ENCODE measurements around the gene RRBP1.

The RRBP1 gene

DNA sequence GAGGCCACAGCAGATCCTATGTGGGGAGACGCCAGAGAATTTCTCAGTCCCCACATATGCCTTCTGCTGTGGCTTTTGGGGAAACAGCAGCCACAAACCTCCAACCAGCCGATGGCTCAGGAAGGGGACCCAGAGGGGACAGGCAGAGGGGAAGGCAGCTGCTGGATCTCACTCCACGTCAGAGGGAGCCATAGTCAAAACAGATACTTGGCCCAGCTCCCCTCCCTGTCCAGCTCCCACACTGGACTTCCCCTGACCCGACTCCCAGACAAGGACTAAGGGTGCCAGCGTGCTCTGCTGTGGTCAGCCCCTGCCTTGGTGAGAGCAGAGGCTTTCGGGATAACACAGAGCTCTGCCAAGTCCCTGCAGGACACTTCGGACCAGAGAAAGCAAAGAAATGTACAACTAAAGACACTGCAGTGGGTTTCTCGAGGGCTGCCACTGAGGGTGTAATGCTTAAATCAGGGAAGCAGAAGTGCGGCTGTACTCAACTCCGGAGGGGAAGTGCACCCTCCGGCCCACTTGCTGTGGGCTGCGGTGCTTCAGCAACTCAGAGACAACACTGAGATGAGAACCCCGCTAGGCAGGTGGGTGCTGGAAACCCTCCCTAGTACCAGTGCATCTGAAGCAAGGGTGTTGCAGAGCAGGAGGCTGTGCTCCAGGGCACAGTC is 47.2 kb downstream of the RRBP1 start:
- no peak for DNase-seq (ENCODE audit: low spot score)

DNA sequence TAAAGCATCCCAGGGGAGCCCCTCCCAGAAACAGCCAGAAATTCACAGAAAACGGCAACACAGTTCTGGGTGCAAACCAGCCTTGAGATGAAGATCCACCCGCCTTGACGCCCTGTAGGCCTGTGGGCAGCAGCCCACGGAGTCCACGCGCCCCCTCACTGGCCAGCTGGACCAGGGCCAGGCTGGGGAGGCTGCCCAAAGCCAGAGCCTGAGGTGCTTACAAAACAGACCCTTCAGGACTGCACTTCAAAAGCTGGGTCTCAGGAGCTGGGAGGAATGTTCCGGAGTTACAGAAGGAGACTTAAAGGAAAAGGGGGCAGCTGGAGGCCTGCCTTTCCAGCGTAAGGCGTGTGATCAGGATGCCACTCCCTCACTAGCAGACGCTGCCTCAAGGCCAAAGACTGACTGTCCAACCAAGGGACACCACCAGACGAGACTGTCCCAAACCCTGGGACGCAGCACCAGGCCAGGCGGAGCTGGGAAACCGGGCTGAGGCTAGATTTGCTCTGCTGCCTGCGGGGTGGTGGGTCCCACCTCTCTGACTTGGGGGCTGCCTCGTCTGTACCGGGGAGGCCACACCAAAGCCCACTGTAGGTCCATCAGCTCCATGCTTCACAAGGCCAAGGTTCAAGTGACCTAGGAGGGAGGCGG is 48.1 kb downstream of the RRBP1 start:
- no peak for DNase-seq (ENCODE audit: low spot score)

DNA sequence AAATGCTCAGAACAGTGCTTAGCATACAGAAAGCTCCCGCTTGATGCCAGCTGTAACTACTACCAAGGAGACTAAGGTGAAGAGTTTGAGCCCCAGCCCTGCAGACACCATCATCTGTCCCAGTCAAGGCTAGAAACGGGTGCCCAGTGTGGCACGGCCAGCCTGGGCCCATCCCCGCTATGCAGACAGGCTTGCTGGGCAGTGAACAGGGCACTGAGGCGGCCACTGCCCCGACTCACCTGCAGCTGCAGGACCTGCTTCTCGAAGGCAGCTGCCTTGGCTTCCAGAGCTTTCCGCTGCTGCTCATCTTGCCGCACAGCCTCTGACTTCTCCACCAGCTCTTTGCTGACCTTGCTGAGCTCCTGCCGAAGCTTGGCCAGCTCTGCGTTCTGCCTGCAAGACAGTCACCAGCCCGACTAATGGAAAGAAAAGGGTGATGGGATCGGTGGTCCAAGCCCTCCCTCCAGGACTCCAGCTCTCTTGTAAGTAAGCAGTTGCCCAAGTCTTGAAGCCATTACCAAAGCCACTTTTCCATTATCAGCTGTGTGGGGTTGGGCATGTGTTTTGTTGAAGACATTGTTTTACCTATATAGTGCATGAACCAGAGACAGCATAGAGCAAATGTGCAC is 48.7 kb downstream of the RRBP1 start:
- DNase-seq (ENCODE audit: low spot score) = no peak

DNA sequence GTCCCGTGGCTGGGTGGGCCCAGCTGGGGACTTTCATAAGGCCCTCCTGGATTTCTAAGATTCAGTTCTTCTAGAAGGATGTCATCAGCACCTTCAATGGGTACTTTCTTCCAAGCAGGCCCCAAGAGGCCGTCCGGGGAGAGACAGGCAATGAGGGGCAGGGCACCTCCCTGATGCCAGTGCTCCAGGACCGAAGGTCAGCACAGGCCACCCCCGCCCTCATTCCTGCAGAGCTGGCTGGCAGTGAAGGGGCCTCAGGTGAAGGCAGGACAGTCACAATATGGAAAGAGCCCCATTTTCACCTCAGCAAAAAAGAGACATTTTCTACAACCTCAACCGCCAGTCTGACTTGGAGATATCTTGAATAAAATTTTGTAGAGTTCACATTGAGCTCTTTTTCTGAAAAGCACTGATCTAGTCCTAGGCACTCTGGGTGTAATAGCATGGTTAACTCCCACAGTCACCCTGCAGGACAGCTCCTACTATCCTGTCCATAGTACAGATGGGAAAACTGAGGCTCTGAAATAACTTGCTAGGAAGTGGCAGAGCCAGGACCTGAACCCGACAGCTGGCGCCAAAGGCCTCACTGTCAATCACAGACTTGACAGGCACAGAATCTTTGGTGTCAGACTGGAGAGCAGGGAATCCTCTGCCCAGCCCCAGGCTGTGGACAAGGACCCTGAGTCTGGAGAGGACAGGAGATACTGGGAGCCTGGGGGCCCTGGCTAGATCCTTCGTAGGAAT is 50.3 kb downstream of the RRBP1 start:
- no peak for DNase-seq (ENCODE audit: low spot score)

DNA sequence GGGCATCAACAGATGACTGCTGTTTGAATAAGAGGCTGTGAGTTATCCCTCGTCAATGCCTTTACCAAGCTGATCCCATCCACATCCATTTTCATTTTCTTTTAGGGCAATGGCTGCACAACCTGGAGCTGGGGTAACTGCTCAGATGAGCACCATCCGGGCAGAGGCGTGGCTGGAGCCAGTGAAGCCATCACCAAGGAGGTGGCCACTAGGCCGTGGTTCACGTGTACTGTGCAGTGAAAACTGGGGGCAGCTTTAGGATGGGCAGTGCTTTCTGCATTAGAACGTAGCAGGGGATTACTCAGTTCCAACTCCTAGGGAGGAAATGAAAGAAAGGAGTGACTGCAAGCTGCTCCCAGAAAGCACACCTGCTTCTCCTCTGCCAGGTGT is 51.2 kb downstream of the RRBP1 start:
- DNase-seq (ENCODE audit: low spot score) = no peak

DNA sequence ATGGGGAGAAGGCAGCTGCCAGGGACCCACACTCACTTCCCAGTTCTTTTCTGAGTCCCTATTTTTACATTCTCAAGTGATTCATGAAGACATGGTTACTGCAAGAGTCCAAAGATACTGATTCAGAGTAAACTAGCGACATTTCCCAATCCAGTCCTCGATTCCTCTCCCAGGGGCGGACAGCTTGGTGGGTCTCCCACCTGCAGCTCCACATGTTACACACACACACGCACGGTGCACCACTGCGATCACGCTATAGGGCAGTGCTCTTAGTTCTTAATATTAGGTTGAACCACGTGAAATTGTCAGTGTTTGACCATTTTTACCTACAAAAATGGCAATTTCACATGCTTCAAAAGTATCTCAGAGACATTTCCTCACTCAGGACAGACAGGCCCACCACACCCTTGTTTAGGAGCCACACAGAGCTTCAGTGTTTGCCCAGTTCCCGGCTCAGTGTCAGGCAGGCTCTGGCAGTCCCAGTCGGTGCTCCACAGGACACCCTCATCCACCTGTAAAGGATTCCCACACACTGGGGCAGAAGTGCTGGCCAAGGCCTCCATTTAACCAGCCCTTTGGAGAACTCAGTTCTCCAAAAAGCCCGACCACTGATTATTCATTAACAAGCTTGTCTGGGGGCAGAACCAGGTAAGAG is 51.8 kb downstream of the RRBP1 start:
- DNase-seq (ENCODE audit: low spot score) = no peak

DNA sequence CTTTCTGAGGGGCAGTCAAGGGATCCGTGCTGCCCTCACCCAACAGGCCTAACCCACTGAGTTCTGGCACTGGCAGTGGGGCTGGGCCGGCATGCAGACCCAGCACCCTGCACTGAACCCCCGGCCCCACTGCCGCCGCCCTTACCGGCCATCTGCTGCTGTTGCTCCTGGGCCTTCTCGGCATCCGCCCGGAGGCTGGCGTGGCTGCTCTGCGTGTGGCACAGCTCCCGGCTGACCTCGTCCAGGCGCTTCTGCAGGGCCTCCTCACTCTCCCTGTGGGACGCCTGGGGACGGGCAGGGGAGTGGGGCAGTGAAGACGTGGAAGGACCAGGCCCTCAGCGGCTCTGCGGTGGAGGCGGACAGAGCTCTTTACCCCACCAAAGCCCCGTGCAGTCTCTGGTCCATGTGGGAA is 52.4 kb downstream of the RRBP1 start:
- DNase-seq (ENCODE audit: low spot score) = no peak

DNA sequence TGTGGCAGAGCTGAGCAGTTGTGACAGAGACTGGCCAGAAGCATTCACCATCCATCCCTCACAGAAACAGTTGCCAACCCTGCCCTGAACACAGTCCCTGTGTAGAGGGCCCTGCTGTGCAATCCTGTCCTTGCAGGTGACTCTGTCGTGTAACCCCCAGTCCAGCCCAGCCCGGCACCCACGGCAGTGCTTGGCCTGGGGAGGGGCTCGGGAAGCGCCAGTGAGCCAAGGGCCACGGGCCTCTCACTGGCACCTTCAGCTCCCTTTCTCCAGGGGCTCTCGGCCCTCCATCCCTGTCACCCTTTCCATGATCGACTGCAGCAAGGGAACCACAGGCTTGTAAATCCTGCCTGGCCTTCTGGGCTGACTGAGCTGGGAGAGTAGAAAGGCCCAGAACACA is 53.0 kb downstream of the RRBP1 start:
- no peak for DNase-seq (ENCODE audit: low spot score)

DNA sequence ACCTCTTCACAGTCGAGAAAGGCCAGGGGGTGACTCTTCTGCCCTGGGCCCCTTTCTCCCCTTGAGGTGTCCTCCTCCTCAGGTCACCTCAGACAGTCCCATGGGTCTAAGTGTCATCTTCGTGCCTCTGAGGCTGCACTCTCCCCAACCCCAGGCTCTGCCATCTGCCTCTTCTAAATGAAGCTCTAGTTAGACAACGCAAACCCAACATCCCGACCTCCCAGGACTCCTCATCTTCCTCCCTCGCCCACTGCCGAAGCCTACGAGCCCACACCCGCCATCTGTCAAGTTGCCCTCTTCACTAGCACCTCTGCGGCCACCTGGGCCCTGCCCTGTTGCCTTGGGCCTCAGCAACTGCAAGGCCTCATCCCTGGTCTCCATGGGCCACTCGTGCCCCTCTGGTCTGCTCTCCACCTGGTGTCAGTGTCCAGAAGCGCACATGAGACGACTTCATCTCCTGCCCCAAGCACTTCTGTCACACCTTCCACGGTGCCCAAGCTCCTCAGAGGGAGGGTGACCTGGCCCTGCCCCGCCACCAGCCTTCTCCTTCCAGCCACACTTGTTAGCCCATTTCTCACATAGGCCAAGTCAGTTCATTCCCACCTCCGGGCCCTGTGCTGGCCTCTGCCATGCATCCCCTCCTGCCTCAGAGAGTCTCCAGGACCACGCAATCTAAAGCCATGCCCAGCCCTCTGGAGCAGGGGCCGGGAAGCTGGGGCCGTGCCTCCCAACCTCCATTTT is 53.8 kb downstream of the RRBP1 start:
- no peak for DNase-seq (ENCODE audit: low spot score)

DNA sequence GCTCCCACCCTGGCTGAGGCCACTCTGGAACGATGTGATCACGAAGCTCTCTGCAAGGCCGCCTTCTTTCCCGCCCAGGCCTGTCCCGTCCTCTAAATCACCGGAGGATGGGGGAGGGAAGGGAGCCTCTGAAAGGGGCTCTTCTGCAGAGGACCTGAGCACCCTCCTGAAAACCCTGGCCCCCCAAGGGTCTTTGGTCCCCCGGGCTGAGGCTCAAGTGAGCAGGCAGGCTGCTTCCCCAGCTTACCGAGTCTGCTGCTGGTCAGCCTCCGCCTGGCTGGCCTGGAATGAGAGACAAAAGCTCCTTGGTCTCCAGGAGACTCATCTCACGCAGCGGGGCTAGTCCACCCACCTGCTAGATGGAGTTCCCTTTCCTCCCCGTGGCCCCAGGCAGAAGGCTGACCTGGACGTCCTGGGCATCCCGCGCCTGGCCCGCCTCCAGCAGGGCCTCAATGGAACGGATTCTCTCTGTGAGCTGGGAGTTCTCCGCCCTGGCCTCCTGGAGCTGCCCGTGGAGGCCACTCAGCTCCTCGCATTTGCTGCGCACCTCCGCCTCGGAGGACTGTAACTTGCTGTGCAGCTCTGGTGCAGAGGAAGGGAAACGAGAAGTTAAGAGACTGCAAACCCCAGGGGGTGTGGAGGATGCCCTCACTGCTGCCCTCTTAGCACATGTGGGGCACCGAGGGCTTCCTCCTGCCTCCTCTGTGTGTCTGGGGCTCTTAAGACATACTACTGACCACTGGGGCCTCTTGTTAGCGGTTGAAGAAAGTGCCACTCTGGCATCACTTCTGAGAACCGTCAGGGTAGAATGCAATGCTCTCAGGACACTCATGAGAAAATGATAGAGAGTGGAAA is 54.7 kb downstream of the RRBP1 start:
- no peak for DNase-seq (ENCODE audit: low spot score)

DNA sequence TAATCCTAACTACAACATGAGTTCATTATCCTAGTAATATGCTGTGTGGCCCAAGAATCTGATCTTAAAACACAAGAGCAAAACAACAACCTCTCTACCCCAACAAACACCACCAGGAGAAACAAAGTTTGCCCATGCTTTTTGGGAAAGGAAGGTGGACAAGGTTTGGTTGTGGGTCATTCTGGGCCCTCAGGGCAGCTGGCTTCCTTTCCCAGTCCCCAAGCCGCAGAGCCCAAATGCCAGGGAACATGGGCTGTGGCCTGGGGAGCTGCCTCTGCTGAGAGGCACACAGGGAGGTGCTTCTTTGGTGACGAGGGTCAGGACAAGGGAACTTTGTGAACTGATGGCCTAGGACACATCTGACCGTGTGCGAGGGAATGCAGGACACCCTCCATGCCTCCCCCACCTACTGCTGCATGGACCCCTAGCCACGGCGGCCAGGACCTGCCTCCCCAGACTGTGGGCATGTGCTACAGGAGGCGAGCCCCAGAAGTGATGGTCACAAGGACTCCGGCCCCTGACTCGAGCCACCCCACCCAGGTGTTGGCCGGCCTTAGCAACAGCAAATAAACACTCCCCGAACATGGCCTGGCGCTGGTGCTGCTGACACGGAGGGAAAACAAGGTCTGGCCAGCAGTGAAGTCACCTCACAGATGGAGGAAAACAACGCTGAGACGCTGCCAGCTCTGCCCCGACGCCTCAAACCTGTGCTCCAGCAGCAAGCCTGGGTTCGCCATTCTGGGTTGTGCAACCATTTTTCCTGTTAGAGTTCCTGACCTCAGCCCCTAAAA is 55.6 kb downstream of the RRBP1 start:
- DNase-seq (ENCODE audit: low spot score) = no peak

DNA sequence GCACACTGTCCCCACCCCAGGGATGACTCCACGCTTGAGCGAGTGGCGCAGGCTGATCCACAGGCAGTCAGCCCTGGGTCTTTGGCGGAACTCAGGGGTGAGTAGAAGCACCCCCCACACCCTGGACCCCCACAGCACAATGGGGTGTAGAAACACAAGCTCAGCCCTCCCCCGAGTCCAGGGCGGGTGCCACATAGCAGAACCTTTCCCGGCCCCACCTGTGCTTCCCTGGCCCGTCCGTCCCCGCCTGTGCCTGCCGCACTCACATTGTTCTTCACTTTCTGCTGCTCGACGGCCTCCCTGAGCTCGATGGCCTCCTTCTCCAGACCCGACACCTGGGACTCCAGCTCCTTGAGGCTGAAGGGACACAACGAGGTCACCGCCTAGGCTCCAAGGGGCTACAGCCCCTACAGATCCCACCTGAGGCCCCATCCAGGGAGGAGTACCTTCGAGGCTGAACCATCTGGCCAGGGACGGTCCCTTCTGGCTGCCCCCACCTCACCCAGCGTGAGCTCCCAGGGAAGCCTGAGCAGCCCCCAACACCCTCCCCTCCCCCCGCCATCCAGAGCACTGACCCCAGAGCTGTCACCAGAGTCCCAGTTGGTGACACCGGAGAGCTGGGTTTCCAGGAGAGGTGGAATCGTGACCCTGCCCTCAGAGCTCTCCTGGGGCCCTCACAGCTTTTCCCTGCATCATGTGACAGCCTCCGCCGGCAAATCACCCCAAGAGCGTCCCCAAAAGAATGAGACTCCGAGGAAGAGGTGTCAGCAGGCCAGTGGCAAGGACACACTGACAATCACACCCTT is 56.6 kb downstream of the RRBP1 start:
- no peak for DNase-seq (ENCODE audit: low spot score)

DNA sequence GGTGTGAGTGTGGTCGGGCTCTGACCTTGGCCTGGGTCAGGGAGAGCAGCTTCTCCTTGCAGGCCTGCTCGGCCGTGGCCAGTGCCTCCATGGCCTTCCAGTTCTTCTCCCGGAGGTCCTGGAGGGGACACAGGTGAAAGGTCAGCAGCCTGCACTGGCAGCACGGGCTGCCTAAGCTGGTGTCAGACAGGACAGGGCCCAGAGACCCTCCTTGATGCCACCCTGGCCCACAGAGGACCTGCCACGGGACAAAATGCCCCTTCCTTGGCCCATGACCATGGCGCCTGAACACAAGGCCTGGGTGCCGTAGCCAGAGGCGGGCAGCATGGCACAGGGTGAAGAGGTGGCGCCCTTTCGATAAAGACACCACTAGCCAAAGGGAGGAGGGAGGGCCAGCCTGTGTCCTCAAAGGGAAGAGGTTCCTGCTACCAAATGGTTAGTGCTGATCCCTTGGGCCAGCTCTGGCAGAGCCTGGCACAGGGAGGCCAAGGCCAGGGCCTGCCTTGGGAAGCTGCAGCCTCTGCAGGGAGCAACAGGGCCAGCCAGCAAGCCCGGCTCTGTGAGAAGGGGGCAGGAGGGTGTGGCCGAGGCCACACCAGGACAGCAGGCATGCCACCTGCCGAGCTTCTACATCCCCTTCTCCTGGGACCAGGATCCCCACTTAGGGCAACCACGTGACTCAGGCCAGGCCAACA is 57.3 kb downstream of the RRBP1 start:
- DNase-seq (ENCODE audit: low spot score) = no peak

DNA sequence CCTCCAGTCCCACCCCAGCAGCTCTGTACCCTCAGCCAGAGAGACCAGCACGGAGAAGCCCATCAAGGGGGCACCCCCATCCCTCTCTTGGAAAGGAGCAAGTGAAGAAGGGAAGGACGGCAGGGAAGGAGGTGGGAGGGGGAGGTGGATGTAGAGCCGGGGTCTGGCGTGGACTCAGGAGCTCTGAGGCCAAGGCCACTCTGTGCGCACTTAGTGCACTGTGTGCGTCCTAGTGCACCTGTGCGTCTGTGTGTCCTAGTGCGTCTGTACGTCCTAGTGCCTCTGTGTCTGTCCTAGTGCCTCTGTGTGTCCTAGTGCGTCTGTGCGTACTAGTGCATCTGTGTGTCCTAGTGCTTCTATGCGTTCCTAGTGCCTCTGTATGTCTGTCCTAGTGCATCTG is 58.0 kb downstream of the RRBP1 start:
- DNase-seq (ENCODE audit: low spot score) = no peak

DNA sequence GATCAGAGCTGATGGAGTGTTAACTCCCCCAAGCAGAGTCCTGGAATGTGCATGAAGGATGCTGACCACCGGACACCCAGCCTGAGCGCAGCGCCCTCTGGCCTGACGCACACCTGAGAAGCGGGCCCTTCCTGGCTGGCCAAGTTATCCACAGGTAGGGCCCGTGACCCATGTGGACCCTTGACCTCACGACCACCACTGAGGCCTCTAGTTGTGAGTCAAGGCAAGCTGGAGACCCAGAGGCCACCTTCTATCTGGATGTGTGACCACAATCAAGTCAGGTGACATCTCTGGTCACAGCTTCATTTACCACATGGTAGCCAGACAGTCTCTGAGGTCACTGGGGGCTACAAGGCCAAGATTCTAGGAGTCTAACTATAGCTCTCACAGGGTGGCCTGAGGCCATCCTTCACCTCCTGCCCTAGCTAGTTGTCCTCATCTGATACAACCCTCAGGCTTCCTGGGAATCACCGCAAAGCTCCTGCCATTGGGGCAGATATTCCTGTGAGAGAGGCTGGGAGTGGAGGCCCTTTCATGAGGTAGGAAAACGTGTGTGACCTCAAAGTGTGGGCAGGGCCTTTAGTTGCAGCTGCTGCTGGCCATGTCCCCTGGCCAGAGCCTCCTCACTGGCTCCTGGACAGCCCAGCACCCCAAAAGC is 59.1 kb downstream of the RRBP1 start:
- no peak for DNase-seq (ENCODE audit: low spot score)

DNA sequence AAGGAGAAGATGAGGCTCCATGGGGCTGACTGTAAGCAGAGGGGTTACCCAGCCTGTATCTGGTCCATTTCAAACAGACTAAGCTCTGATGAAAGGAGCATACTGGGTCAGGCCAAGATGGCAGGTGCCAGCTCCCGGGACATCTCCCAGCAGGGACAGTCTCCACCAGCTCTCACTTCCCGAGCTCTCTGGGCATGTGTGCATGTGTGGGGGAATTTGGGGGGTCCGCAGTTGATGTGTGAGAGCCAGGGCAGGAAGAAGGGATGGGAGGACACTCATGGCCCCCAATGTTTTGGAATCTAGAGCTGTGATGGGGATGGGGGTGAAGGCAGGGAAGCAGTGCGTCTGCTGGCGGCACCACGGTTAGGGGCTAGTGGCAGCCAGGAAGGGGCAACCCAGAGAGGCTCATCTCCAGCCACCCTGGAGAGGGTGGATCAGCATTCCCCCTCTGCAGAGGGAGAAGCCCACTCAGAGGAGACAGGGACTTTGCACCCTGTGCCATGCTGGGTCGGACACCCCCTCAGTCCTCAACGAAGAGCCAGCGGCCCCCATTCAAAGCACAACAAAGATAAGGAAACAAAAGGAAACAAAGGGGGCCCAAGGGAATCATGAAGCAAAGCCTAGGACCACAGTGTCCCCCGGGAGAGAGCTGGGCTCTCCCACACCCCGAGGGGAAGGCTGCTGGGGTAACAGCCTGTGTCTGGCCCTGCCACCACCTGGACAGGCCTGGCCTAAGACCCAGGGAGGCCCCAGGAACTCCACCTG is 59.8 kb downstream of the RRBP1 start:
- DNase-seq (ENCODE audit: low spot score) = no peak

All from iPS-NIHi11 (cell line).